Activated CD4-positive, alpha-beta memory T cell treated with anti-CD3 and anti-CD28 coated beads for 36 hours (primary cell): ENCODE results near the gene ATL1. TPM values are rescaled to one million over a fixed set of nuclear protein-coding genes. Genes with fewer than 3 reads are reported as not detected.

ENCODE experiments used
- CTCF ChIA-PET: fragments of 350-600 bp; sonication (Branson Sonifier 250); formaldehyde crosslinking; loops from one replicate; lab custom pipeline; 2021; ENCODE audit warnings: antibody characterized with exemption, inconsistent platforms; lab: Charles Lee
- POLR2A ChIA-PET: fragments of 350-600 bp; sonication (Branson Sonifier 250); formaldehyde crosslinking; loops from one replicate; lab custom pipeline; 2021; ENCODE audit warnings: antibody characterized with exemption; lab: Charles Lee
- DNase-seq: peaks from one replicate; pipeline ENCODE4 v3.0.0-alpha.2; 2020
- H3K27ac Mint-ChIP-seq: one replicate; pipeline ENCODE4 v1.8.0; 2021; ENCODE audit warnings: mixed read lengths
- H3K27me3 Mint-ChIP-seq: one replicate; pipeline ENCODE4 v1.8.0; 2021; ENCODE audit warnings: mixed read lengths
- H3K36me3 Mint-ChIP-seq: one replicate; pipeline ENCODE4 v1.8.0; 2021; ENCODE audit warnings: mixed read lengths
- H3K4me1 Mint-ChIP-seq: one replicate; pipeline ENCODE4 v1.8.0; 2021; ENCODE audit warnings: low read depth, mixed read lengths
- H3K4me3 Mint-ChIP-seq: one replicate; pipeline ENCODE4 v1.8.0; 2021; ENCODE audit warnings: mild to moderate bottlenecking, mixed read lengths
- H3K9me3 Mint-ChIP-seq: one replicate; pipeline ENCODE4 v1.8.0; 2021; ENCODE audit warnings: mixed read lengths
- intact Hi-C: fragments of 100-400 bp; cut with micrococcal nuclease; formaldehyde crosslinking; loops from one replicate; pipeline ENCODE4 v1.15.1; 2023
- total RNA-seq, 2 experiments: library from RNA; stranded (reverse); gene quantifications; one replicate each; pipeline ENCODE4 v1.2.3, GENCODE V29; 2021

ATL1 gene
- total RNA-seq, 2 experiments from 2014 or later = 0.38 to 0.58 TPM

GRCh38 chr14:50575769-50576168, 15.8 kb downstream of the ATL1 start:
- POLR2A ChIA-PET = no interaction called here
- H3K9me3 Mint-ChIP-seq = peaks cover 3% of the 10 kb centered on the region
- no peak overlapping the region for H3K4me3 Mint-ChIP-seq
- intact Hi-C loops = no loop called here
- CTCF ChIA-PET = interaction anchor here (0.6 kb wide), 1 partner anchor 726 kb away, joined by 3 read pairs; no protein-coding TSS in a partner anchor
- DNase-seq = no peak
- no peaks in the 10 kb centered on the region for H3K4me1 Mint-ChIP-seq
- peaks cover 3% of the 10 kb centered on the region for H3K36me3 Mint-ChIP-seq
- no peak overlapping the region for H3K27ac Mint-ChIP-seq
- H3K27me3 Mint-ChIP-seq = no peaks in the 10 kb centered on the region

GRCh38 chr14:50577982-50578381, 18.0 kb downstream of the ATL1 start:
- intact Hi-C loops = no loop called here
- POLR2A ChIA-PET = no interaction called here
- H3K27ac Mint-ChIP-seq = no peak overlapping the region
- no peaks in the 10 kb centered on the region for H3K4me1 Mint-ChIP-seq
- DNase-seq = no peak
- CTCF ChIA-PET = no interaction called here
- no peaks in the 10 kb centered on the region for H3K27me3 Mint-ChIP-seq
- no peak overlapping the region for H3K4me3 Mint-ChIP-seq
- H3K36me3 Mint-ChIP-seq = no peaks in the 10 kb centered on the region
- H3K9me3 Mint-ChIP-seq = no peaks in the 10 kb centered on the region

- DNase-seq = no peak
- Mint-ChIP-seq H3K4me1 (no peaks in the 10 kb centered on the region), H3K36me3 (no peaks in the 10 kb centered on the region), H3K4me3 (no peak overlapping the region), H3K27ac (no peak overlapping the region), H3K9me3 (no peaks in the 10 kb centered on the region), H3K27me3 (no peaks in the 10 kb centered on the region)
- intact Hi-C loops = no loop called here
- ChIA-PET CTCF (interaction anchor here (0.7 kb wide), 1 partner anchor 199 kb away, joined by 3 read pairs; no protein-coding TSS in a partner anchor), POLR2A (no interaction called here)
Observed at GRCh38 chr14:50578433-50578832, 18.5 kb downstream of the ATL1 start.

GRCh38 chr14:50590464-50590863, 30.5 kb downstream of the ATL1 start:
- POLR2A ChIA-PET = no interaction called here
- no peak overlapping the region for H3K27ac Mint-ChIP-seq
- no peaks in the 10 kb centered on the region for H3K27me3 Mint-ChIP-seq
- H3K4me3 Mint-ChIP-seq = no peak overlapping the region
- CTCF ChIA-PET = no interaction called here
- DNase-seq = no peak
- no peaks in the 10 kb centered on the region for H3K4me1 Mint-ChIP-seq
- H3K9me3 Mint-ChIP-seq = no peaks in the 10 kb centered on the region
- intact Hi-C loops = no loop called here
- no peaks in the 10 kb centered on the region for H3K36me3 Mint-ChIP-seq

GRCh38 chr14:50594577-50595316, 34.8 kb downstream of the ATL1 start:
- H3K4me1 Mint-ChIP-seq = peaks cover under 1% of the 10 kb centered on the region
- intact Hi-C loops = no loop called here
- H3K27ac Mint-ChIP-seq = no peak overlapping the region
- ChIA-PET CTCF (interaction anchor here (1.0 kb wide), 1 partner anchor 119 kb away, joined by 3 read pairs; no protein-coding TSS in a partner anchor), POLR2A (no interaction called here)
- no peaks in the 10 kb centered on the region for H3K9me3 Mint-ChIP-seq
- DNase-seq = no peak
- H3K27me3 Mint-ChIP-seq = no peaks in the 10 kb centered on the region
- H3K4me3 Mint-ChIP-seq = no peak overlapping the region
- no peaks in the 10 kb centered on the region for H3K36me3 Mint-ChIP-seq

GRCh38 chr14:50598765-50599164, 38.8 kb downstream of the ATL1 start:
- no peaks in the 10 kb centered on the region for H3K9me3 Mint-ChIP-seq
- H3K27me3 Mint-ChIP-seq = no peaks in the 10 kb centered on the region
- intact Hi-C loops = no loop called here
- ChIA-PET POLR2A (no interaction called here), CTCF (interaction anchor here (1.6 to 4.4 kb wide), 3 partner anchors 115 to 262 kb away, joined by 3 to 47 read pairs (median 13); no protein-coding TSS in a partner anchor)
- H3K36me3 Mint-ChIP-seq = no peaks in the 10 kb centered on the region
- H3K27ac Mint-ChIP-seq = no peak overlapping the region
- H3K4me3 Mint-ChIP-seq = no peak overlapping the region
- H3K4me1 Mint-ChIP-seq = peaks cover 4% of the 10 kb centered on the region
- no peak for DNase-seq

GRCh38 chr14:50599700-50600444, 39.9 kb downstream of the ATL1 start:
- H3K27ac Mint-ChIP-seq = no peak overlapping the region
- no peak overlapping the region for H3K4me3 Mint-ChIP-seq
- POLR2A ChIA-PET = no interaction called here
- peaks cover 4% of the 10 kb centered on the region for H3K4me1 Mint-ChIP-seq
- no peak for DNase-seq
- H3K27me3 Mint-ChIP-seq = no peaks in the 10 kb centered on the region
- no peaks in the 10 kb centered on the region for H3K9me3 Mint-ChIP-seq
- H3K36me3 Mint-ChIP-seq = no peaks in the 10 kb centered on the region
- CTCF ChIA-PET = interaction anchor here (0.6 to 4.4 kb wide), 12 partner anchors 43 to 732 kb away, joined by 3 to 74 read pairs (median 4); no protein-coding TSS in a partner anchor
- intact Hi-C loops = loop anchor here (1.0 kb wide), 2 partner anchors 173 to 260 kb away; no protein-coding TSS in a partner anchor

GRCh38 chr14:50600849-50601248, 40.9 kb downstream of the ATL1 start:
- H3K27me3 Mint-ChIP-seq = peaks cover 2% of the 10 kb centered on the region
- no peaks in the 10 kb centered on the region for H3K9me3 Mint-ChIP-seq
- H3K36me3 Mint-ChIP-seq = no peaks in the 10 kb centered on the region
- ChIA-PET CTCF (interaction anchor here (0.8 to 2.9 kb wide), 9 partner anchors 9 to 275 kb away, joined by 3 to 74 read pairs (median 3); no protein-coding TSS in a partner anchor), POLR2A (interaction anchor here (1.6 kb wide), 1 partner anchor 176 kb away, joined by 5 read pairs; no protein-coding TSS in a partner anchor)
- H3K27ac Mint-ChIP-seq = no peak overlapping the region
- H3K4me1 Mint-ChIP-seq = peaks cover 4% of the 10 kb centered on the region
- intact Hi-C loops = loop anchor here (1.0 kb wide), 2 partner anchors 172 to 259 kb away; no protein-coding TSS in a partner anchor
- DNase-seq = no peak
- H3K4me3 Mint-ChIP-seq = no peak overlapping the region

- intact Hi-C loops = no loop called here
- DNase-seq = no peak
- H3K9me3 Mint-ChIP-seq = no peaks in the 10 kb centered on the region
Observed at GRCh38 chr14:50601394-50601793, 41.4 kb downstream of the ATL1 start.

GRCh38 chr14:50602035-50602434, 42.1 kb downstream of the ATL1 start:
- intact Hi-C loops = no loop called here
- peaks cover 6% of the 10 kb centered on the region for H3K4me1 Mint-ChIP-seq
- no peak overlapping the region for H3K4me3 Mint-ChIP-seq
- peaks cover 2% of the 10 kb centered on the region for H3K27me3 Mint-ChIP-seq
- no peak for DNase-seq
- CTCF ChIA-PET = interaction anchor here (1.5 to 2.9 kb wide), 5 partner anchors 26 to 258 kb away, joined by 3 to 74 read pairs (median 24); no protein-coding TSS in a partner anchor
- H3K36me3 Mint-ChIP-seq = no peaks in the 10 kb centered on the region
- H3K27ac Mint-ChIP-seq = no peak overlapping the region
- no peaks in the 10 kb centered on the region for H3K9me3 Mint-ChIP-seq
- POLR2A ChIA-PET = no interaction called here

More at GRCh38 chr14:50601394-50601793, 41.4 kb downstream of the ATL1 start:
- Mint-ChIP-seq H3K36me3 (no peaks in the 10 kb centered on the region), H3K27me3 (peaks cover 2% of the 10 kb centered on the region), H3K27ac (no peak overlapping the region), H3K4me3 (no peak overlapping the region), H3K4me1 (peaks cover 4% of the 10 kb centered on the region)
- CTCF ChIA-PET = interaction anchor here (0.7 to 2.9 kb wide), 10 partner anchors 10 to 274 kb away, joined by 3 to 74 read pairs (median 3); no protein-coding TSS in a partner anchor
- POLR2A ChIA-PET = interaction anchor here (1.6 kb wide), 1 partner anchor 175 kb away, joined by 5 read pairs; no protein-coding TSS in a partner anchor

- Mint-ChIP-seq H3K27me3 (peaks cover 2% of the 10 kb centered on the region), H3K36me3 (no peaks in the 10 kb centered on the region)
- intact Hi-C loops = no loop called here
Observed at GRCh38 chr14:50603565-50603964, 43.6 kb downstream of the ATL1 start.

More at GRCh38 chr14:50603565-50603964, 43.6 kb downstream of the ATL1 start:
- no peak overlapping the region for H3K27ac Mint-ChIP-seq
- CTCF ChIA-PET = interaction anchor here (1.1 to 1.2 kb wide), 2 partner anchors 173 to 174 kb away, joined by 4 to 6 read pairs; no protein-coding TSS in a partner anchor
- no peak overlapping the region for H3K4me3 Mint-ChIP-seq
- no peaks in the 10 kb centered on the region for H3K9me3 Mint-ChIP-seq
- DNase-seq = no peak
- POLR2A ChIA-PET = no interaction called here
- peaks cover 11% of the 10 kb centered on the region for H3K4me1 Mint-ChIP-seq
